SKM-1 treated with dmso at 0.1 percent for 144 hours (cell line): Measurements from ENCODE around the gene WWOX.

Experiments
- DNase-seq: peaks from one replicate; lab custom pipeline; 2025; ENCODE audit not compliant: unreplicated experiment; lab: John Stamatoyannopoulos, UW

WWOX gene

GRCh38 chr16:78220571-78220970 lies 121.1 kb downstream of the WWOX start:
- no peak for DNase-seq

GRCh38 chr16:78221892-78222291 lies 122.4 kb downstream of the WWOX start:
- no peak for DNase-seq

GRCh38 chr16:78224342-78224741 lies 124.9 kb downstream of the WWOX start:
- no peak for DNase-seq

- DNase-seq, result no peak
Measured at GRCh38 chr16:78225919-78226318, 126.5 kb downstream of the WWOX start.

GRCh38 chr16:78227855-78228254 lies 128.4 kb downstream of the WWOX start:
- DNase-seq, result no peak

- DNase-seq, result no peak
Measured at GRCh38 chr16:78228704-78229103, 129.2 kb downstream of the WWOX start.

GRCh38 chr16:78230832-78231231 lies 131.4 kb downstream of the WWOX start:
- DNase-seq, result no peak

GRCh38 chr16:78235168-78235800 lies 135.8 kb downstream of the WWOX start:
- DNase-seq, result peak; percentile 22

- DNase-seq, result no peak
Measured at GRCh38 chr16:78235876-78236275, 136.4 kb downstream of the WWOX start.

- no peak for DNase-seq
Measured at GRCh38 chr16:78237841-78238240, 138.4 kb downstream of the WWOX start.

GRCh38 chr16:78240459-78241222 lies 141.2 kb downstream of the WWOX start:
- DNase-seq, result no peak

GRCh38 chr16:78242239-78242630 lies 142.8 kb downstream of the WWOX start:
- no peak for DNase-seq

- no peak for DNase-seq
Measured at GRCh38 chr16:78244131-78244895, 144.9 kb downstream of the WWOX start.

- no peak for DNase-seq
Measured at GRCh38 chr16:78246559-78246958, 147.1 kb downstream of the WWOX start.

GRCh38 chr16:78249056-78249455 lies 149.6 kb downstream of the WWOX start:
- DNase-seq, result no peak

- no peak for DNase-seq
Measured at GRCh38 chr16:78249832-78250231, 150.4 kb downstream of the WWOX start.

GRCh38 chr16:78251115-78251514 lies 151.7 kb downstream of the WWOX start:
- DNase-seq, result no peak

- no peak for DNase-seq
Measured at GRCh38 chr16:78252757-78253156, 153.3 kb downstream of the WWOX start.

- DNase-seq, result no peak
Measured at GRCh38 chr16:78254841-78255240, 155.4 kb downstream of the WWOX start.

GRCh38 chr16:78256686-78257375 lies 157.4 kb downstream of the WWOX start:
- DNase-seq, result no peak

GRCh38 chr16:78257376-78257728 lies 157.9 kb downstream of the WWOX start:
- no peak for DNase-seq
